Measurements from ENCODE around the gene GDF10. TPM values are rescaled to one million over a fixed set of nuclear protein-coding genes. Genes with fewer than 3 reads are reported as not detected.

Gene GDF10
- total RNA-seq, 1 donor from 2014 or later, result not detected

GRCh38 chr10:47269294-47269693 lies 30.7 kb upstream of the GDF10 start:
- DNase-seq (ENCODE audit: extremely low read depth, low read depth, low spot score), result no peak

DNA sequence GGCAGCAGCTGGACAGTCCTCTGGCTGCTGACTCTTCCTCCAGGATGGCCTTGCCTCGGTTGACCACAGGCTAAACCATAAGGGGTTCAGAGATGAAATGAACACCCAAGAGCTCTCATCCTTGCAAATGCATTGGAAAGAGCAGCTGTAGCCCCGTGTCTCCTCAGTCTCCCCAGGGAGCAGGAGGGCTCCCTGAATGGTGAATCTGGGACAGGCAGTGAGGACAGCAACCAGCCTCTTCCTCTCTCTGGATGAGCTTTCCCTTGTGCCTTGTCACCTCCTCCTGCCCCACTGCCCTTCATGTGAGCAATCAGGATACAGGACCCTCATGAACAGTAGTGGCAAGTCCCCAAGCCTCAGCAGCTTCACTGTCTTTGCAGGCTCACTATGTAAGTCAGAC lies 23.9 kb upstream of the GDF10 start:
- no peak for DNase-seq (ENCODE audit: extremely low read depth, low read depth, low spot score)

GRCh38 chr10:47276576-47277351 lies 23.2 kb upstream of the GDF10 start:
- DNase-seq (ENCODE audit: extremely low read depth, low read depth, low spot score), result no peak

GRCh38 chr10:47277352-47278151 lies 22.4 kb upstream of the GDF10 start:
- no peak for DNase-seq (ENCODE audit: extremely low read depth, low read depth, low spot score)

DNA sequence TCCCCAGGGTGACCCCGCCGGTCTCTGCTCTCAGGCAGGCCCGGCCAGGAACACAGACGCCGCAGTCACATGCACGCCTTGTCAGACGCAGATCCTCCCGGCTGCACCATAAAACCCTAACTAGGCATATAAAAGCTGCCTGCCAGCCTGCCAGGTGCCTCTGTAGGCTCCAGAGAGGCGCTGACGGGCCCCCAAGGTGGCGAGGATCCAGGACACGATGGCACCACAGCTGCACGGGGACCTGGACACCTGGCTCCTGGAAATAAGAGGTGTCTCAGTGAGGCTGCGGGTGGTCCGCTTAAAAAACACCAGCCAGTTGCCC lies 21.9 kb upstream of the GDF10 start:
- DNase-seq (ENCODE audit: extremely low read depth, low read depth, low spot score), result no peak

- DNase-seq (ENCODE audit: extremely low read depth, low read depth, low spot score), result no peak
Measured at GRCh38 chr10:47278720-47279119, 21.3 kb upstream of the GDF10 start.

- DNase-seq (ENCODE audit: extremely low read depth, low read depth, low spot score), result no peak
Measured at GRCh38 chr10:47279276-47279675, 20.7 kb upstream of the GDF10 start.

GRCh38 chr10:47282005-47282656 lies 17.9 kb upstream of the GDF10 start:
- DNase-seq (ENCODE audit: extremely low read depth, low read depth, low spot score), result no peak

DNA sequence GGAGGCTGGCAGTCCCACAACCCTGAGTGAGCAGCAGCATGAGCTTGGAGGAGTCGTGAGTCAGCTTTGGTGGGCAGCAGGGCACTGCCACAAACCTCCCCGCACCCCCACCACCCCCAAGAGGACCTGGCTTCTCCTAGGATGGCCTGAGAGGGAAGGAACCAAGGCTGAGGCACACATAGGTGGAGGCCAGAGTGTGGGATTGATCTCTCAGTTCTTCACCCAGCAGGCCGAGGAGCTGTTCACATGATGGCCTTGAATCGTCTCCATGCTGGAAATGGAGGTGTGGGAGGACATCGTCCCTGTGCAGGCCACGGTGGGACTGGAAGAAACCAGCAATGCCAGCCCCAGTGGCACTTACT lies 17.4 kb upstream of the GDF10 start:
- DNase-seq (ENCODE audit: extremely low read depth, low read depth, low spot score), result no peak

- no peak for DNase-seq (ENCODE audit: extremely low read depth, low read depth, low spot score)
Measured at GRCh38 chr10:47283101-47283630, 16.8 kb upstream of the GDF10 start.

DNA sequence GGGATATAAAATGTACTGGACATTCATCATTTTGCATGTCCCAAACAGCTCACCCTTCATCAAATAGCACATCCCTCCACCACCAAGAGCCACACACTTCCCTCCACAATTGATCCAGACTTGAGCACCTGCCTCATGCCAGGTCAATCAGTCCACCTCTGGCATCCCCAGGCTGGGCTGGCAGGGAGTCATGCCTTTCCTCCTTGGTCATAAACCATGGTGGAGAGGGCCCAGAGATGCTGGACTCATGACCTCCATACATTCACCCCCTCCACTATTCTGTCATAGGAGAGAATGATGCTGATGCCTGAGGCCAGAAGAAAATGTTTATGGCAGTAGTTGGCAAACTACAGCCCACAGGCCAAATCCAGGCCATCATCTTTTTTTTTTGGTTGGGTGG lies 16.1 kb upstream of the GDF10 start:
- DNase-seq (ENCODE audit: extremely low read depth, low read depth, low spot score), result no peak

DNA sequence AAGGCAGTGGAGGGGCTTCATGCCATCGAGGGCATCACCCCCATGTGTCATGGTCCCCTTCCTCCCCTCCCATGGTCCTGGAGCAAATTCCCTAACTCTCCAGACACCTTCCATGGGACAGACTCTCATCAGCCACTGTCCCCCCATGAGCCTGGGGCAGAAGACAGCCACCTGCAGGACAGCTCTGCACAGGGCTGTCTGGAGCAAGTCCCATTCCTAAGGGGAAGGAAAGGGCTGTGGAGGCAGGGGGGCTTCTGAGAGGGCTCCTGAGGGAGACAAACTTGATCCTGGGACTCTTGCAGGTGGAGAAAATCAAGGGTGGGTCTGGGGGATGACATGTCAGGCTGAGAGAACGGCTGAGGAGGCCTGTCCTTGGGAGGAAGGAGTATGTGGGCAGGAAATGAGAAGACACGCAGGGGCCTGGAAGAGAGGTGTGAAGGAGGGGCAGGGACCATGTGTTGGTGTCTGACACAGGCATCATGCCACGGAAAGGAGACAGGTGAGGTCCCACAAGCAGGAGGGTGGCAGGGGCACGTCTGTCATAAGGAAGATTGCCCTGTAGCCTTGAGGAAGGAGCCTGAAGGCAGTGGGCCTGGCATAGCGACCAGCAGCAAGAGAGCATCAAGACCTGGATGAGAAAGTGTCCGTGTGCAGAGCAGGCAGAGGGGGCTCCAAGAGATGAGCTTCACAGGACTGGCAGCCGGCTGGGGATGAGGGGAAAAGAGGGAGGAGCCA lies 14.4 kb upstream of the GDF10 start:
- no peak for DNase-seq (ENCODE audit: extremely low read depth, low read depth, low spot score)

DNA sequence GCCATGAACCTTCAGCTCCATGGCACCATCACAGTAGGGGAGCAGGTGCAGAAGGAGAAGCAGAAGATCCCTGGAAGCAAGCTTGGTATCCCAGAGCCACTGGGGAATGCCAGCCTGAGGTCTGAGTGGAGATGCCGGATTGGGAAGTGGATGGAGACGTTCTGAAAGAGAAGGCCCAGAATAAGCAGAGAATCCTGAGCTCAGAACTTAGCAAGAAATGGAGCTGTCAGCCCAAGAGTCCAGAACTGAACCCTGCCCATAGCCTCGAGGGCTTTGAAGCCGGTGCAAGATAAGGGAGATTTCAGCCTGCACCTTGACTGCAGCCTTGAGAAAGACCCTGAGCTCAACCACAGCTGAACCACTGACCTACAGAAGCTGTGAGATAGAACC lies 13.9 kb upstream of the GDF10 start:
- DNase-seq (ENCODE audit: extremely low read depth, low read depth, low spot score), result no peak

- DNase-seq (ENCODE audit: extremely low read depth, low read depth, low spot score), result no peak
Measured at GRCh38 chr10:47286591-47287315, 13.2 kb upstream of the GDF10 start.

GRCh38 chr10:47287365-47287802 lies 12.6 kb upstream of the GDF10 start:
- DNase-seq (ENCODE audit: extremely low read depth, low read depth, low spot score), result no peak

GRCh38 chr10:47287805-47288204 lies 12.2 kb upstream of the GDF10 start:
- no peak for DNase-seq (ENCODE audit: extremely low read depth, low read depth, low spot score)

- DNase-seq (ENCODE audit: extremely low read depth, low read depth, low spot score), result no peak
Measured at GRCh38 chr10:47288236-47288635, 11.8 kb upstream of the GDF10 start.

GRCh38 chr10:47288916-47289495 lies 11.0 kb upstream of the GDF10 start:
- DNase-seq (ENCODE audit: extremely low read depth, low read depth, low spot score), result no peak

DNA sequence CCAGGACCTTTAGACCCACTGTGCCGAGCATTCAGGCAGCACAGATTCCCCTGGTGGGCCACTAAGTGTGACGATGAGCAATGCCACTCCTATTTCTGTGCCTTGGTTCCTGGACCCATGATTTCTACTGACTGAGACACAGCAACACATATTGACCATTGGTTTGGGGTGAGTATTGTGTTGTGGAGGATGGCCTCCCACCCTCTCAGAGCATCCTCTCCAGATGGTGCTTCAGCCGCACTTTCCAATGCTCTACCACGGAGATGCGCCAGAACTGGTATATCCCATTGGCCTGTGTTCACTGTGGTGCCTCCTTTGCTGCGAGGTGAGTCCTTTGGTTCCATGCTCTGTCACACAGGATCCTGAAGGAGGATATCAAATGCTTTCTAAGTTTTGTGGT lies 10.1 kb upstream of the GDF10 start:
- no peak for DNase-seq (ENCODE audit: extremely low read depth, low read depth, low spot score)

DNA sequence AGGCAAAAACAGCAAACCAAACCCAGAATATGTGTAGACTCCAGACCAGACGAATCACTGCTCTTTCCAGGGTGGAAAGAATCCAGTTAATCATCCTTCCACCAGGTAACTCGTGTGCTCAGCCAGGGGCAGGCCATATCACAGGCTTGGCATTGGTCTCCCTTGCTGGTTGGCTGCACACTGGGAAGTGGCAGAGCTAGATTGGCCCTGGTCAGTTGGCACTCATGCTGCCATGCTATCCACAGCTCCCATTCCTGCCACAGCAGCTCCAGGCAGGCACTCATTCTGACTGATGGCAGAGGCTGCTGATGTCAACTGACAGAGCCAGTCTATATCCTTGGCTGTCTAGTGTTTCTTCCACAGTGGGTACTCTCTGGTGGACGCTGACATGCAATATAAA lies 9.7 kb upstream of the GDF10 start:
- no peak for DNase-seq (ENCODE audit: extremely low read depth, low read depth, low spot score)

All from glomerular endothelial cell (primary cell).